ENCODE data around the gene RSPO4. TPM values are rescaled to one million over a fixed set of nuclear protein-coding genes. Genes with fewer than 3 reads are reported as not detected.

The RSPO4 gene
- total and polyA plus RNA-seq, 9 of the 15 experiments (the other 6 are each of a cell fraction or from before 2014, with no cell fraction given): 0.04 to 0.34 TPM; not detected in 7

- TF ChIP-seq ZNF79 (CRISPR knock-in tag; IDR thresholded peaks at IDR 0.05; ENCODE audit: low read depth): no peak
- TF ChIP-seq TEAD2 (tag; IDR thresholded peaks at IDR 0.05): no peak
These were observed 46.5 kb downstream of the RSPO4 start (continued) for GRCh38 chr20:955656-956055.

DNA sequence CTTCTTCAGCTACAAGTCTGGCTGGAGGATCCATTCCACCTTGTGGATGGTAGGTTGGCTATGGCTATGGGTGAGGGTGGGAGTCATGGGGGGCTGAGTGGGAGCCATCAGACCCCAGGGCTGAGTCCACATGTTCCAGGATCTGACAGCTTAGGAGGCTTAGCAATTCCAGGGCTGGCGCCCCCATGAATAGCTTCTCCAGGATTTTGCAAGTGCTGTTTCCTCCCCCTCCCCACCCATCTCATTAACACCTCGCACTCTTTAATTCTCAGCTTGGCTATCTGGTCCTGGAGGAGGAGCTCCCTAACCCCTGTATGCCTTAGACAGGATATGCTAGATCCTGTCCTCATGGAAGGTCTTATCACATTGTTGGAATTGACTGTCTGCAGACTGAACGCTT, 47.0 kb downstream of the RSPO4 start:
- Histone ChIP-seq H3K27me3 (ENCODE audit: control insufficient read depth in 2 of 2, insufficient read depth in 2 of 2, low read length in 2 of 2) (peaks cover 6 to 56% of the 10 kb centered on the region in 2 experiments), H3K9me1 (ENCODE audit: control insufficient read depth, insufficient read depth, low read length) (no peaks in the 10 kb centered on the region), H3K4me3 (no peak overlapping the region), H3K79me2 (ENCODE audit: control insufficient read depth, insufficient read depth, low read length) (no peaks in the 10 kb centered on the region), H3K4me2 (ENCODE audit: insufficient read depth, low read length) (no peak overlapping the region), H3K4me1 (replicated peaks in 1 of 2; ENCODE audit: control insufficient read depth in 2 of 2, insufficient read depth in 2 of 2, low read length in 2 of 2) (peaks cover 0 to 7% of the 10 kb centered on the region in 2 experiments; a peak in 3 of 5 replicates), H3K9me3 (replicated peaks; ENCODE audit: control insufficient read depth, insufficient read depth, low read depth, low read length) (no peaks in the 10 kb centered on the region), H4K20me1 (replicated peaks; ENCODE audit: control insufficient read depth, insufficient read depth, low read length) (no peaks in the 10 kb centered on the region), H3K9ac (ENCODE audit: insufficient read depth in 1 of 2, low read depth in 2 of 2, low read length in 2 of 2) (no peak overlapping the region), H2AFZ (ENCODE audit: low read depth, low read length) (no peak overlapping the region), H3K36me3 (ENCODE audit: control insufficient read depth, insufficient read depth, low read length) (no peaks in the 10 kb centered on the region), H3K27ac (ENCODE audit: extremely low read depth, low read depth, low read length) (no peak overlapping the region)
- ATAC-seq: no peak
- FAIRE-seq: no peak
- POLR2A ChIA-PET: interaction anchor here (0.6 kb wide), 1 partner anchor 9 kb away, joined by 3 read pairs; no protein-coding TSS in a partner anchor
- no peak for DNase-seq (ENCODE audit: extremely low read depth in 1 of 4, low spot score in 3 of 4)
- CTCF ChIA-PET (ENCODE audit: low intra/inter-chr PET ratio): interaction anchor here (0.5 to 0.6 kb wide), 2 partner anchors 17 to 137 kb away, joined by 4 read pairs; no protein-coding TSS in a partner anchor
- in situ Hi-C loops (cut with MboI): no loop called here
- WGBS (ENCODE audit: insufficient coverage, low coverage, missing lambda C conversion rate): 0% methylated on average over 2 of the region's 3 CpGs
- intact Hi-C loops (cut with micrococcal nuclease): no loop called here
- BruUV-seq (replicated peaks): no TSS peak
- no peak for TF ChIP-seq LEF1 (IDR thresholded peaks at IDR 0.05)
- TF ChIP-seq, protein P1, sequence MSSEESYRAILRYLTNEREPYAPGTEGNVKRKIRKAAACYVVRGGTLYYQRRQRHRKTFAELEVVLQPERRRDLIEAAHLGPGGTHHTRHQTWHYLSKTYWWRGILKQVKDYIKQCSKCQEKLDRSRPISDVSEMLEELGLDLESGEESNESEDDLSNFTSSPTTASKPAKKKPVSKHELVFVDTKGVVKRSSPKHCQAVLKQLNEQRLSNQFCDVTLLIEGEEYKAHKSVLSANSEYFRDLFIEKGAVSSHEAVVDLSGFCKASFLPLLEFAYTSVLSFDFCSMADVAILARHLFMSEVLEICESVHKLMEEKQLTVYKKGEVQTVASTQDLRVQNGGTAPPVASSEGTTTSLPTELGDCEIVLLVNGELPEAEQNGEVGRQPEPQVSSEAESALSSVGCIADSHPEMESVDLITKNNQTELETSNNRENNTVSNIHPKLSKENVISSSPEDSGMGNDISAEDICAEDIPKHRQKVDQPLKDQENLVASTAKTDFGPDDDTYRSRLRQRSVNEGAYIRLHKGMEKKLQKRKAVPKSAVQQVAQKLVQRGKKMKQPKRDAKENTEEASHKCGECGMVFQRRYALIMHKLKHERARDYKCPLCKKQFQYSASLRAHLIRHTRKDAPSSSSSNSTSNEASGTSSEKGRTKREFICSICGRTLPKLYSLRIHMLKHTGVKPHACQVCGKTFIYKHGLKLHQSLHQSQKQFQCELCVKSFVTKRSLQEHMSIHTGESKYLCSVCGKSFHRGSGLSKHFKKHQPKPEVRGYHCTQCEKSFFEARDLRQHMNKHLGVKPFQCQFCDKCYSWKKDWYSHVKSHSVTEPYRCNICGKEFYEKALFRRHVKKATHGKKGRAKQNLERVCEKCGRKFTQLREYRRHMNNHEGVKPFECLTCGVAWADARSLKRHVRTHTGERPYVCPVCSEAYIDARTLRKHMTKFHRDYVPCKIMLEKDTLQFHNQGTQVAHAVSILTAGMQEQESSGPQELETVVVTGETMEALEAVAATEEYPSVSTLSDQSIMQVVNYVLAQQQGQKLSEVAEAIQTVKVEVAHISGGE (CRISPR knock-in tag; IDR thresholded peaks at IDR 0.05): no peak
- TF ChIP-seq MED1 (CRISPR knock-in tag; IDR thresholded peaks at IDR 0.05; ENCODE audit: borderline replicate concordance): no peak
- TF ChIP-seq CBX8 (IDR thresholded peaks at IDR 0.05; ENCODE audit: borderline replicate concordance, extremely low read depth, low read depth, low read length, poor library complexity, severe bottlenecking): no peak
- TF ChIP-seq, protein P2, sequence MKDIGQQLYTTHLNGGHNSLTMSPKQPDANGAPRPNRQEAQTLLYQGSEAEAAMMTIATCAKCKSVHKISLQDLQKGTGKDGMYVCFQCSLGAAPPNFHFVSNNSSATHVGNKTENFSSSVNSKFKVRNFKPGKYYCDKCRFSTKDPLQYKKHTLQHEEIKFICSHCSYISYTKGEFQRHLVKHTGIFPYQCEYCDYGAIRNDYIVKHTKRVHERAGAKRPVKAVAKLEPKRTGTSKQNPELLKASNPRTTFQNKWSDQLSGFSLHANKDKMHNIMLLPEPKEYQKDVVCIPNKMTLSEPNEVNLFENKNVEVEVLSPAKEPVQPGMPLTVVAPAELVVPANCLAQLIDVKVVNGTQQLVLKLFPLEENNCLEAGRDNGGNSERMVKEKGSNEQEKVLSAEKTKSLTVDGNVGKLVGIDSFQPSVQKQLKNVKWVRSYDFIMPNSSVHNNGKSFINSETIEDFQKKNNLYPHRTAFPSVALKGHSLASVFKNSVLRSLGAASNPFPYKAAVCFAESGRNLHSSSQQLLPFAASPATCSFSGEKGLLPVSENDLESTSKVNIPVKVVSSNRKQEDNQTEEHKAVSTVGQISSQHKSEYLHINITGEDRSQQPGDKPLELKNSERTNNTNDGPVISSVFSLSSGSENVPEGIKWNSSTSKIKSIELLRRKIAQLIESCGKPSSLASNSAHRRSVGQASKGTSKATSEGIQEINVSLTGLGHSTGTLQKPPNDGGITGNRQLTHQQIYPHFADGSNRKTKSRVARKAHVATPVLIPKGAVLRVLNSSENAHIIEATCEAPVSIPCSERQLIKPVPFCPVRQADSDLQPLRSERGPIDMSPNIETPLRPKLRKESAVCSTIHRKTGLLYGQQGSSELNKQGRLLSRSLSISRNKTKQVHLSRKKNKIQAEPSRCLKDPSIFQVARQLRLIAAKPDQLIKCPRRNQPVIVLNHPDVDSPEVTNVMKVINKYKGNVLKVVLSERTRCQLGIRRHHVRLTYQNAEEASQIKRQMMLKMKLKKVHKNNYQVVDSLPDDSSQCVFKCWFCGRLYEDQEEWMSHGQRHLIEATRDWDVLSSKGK (CRISPR knock-in tag; IDR thresholded peaks at IDR 0.05): no peak
- TF ChIP-seq, protein P3, sequence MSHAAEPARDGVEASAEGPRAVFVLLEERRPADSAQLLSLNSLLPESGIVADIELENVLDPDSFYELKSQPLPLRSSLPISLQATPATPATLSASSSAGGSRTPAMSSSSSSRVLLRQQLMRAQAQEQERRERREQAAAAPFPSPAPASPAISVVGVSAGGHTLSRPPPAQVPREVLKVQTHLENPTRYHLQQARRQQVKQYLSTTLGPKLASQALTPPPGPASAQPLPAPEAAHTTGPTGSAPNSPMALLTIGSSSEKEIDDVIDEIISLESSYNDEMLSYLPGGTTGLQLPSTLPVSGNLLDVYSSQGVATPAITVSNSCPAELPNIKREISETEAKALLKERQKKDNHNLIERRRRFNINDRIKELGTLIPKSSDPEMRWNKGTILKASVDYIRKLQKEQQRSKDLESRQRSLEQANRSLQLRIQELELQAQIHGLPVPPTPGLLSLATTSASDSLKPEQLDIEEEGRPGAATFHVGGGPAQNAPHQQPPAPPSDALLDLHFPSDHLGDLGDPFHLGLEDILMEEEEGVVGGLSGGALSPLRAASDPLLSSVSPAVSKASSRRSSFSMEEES (CRISPR knock-in tag; IDR thresholded peaks at IDR 0.05): no peak
